HG03565 (cell line): Measurements from ENCODE around the gene CFAP46.

Experiments
- ATAC-seq: cut with Tn5 transposase; IDR thresholded peaks from one replicate; pipeline ENCODE4 v1.9.1; 2021; ENCODE audit warnings: mild to moderate bottlenecking, moderate library complexity; ENCODE audit not compliant: unreplicated experiment

CFAP46 gene

DNA sequence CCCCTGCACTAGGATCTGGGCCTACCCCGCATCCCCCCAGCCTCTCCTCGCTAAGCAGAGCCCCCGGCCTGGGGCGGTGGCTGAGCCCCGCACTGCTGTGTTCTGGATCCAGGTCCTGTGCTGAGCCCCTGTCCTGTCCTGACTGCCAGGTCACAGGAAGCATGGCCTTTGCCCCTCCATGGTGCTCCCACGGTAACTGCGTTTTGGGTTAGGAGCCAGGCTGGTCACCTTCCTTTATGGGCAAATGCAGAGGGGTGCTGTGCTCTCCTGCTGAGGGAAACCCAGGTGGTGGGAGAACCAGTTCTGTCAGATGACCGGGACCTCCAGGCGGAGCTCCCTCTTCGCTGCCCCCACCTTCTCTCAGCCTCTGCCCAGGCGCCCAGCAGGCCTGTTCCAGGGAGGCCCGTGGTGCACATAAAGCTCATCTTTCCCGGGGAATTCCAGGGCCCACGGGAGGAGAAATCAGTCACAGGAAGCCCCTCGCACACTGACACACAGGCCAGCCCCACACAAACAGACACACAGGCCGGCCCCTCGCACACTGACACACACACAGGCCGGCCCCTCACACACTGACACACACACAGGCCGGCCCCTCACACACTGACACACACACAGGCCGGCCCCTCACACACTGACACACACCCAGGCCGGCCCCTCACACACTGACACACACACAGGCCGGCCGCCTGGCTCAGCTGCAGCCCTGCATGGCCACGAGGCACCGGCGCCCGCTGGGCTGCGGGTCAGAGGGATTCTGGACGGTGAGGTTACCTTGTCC lies 75.6 kb downstream of the CFAP46 start:
- no peak for ATAC-seq

GRCh38 chr10:132865851-132866600 lies 76.3 kb downstream of the CFAP46 start:
- ATAC-seq = no peak

- no peak for ATAC-seq
These were observed 77.2 kb downstream of the CFAP46 start for GRCh38 chr10:132865171-132865631.

DNA sequence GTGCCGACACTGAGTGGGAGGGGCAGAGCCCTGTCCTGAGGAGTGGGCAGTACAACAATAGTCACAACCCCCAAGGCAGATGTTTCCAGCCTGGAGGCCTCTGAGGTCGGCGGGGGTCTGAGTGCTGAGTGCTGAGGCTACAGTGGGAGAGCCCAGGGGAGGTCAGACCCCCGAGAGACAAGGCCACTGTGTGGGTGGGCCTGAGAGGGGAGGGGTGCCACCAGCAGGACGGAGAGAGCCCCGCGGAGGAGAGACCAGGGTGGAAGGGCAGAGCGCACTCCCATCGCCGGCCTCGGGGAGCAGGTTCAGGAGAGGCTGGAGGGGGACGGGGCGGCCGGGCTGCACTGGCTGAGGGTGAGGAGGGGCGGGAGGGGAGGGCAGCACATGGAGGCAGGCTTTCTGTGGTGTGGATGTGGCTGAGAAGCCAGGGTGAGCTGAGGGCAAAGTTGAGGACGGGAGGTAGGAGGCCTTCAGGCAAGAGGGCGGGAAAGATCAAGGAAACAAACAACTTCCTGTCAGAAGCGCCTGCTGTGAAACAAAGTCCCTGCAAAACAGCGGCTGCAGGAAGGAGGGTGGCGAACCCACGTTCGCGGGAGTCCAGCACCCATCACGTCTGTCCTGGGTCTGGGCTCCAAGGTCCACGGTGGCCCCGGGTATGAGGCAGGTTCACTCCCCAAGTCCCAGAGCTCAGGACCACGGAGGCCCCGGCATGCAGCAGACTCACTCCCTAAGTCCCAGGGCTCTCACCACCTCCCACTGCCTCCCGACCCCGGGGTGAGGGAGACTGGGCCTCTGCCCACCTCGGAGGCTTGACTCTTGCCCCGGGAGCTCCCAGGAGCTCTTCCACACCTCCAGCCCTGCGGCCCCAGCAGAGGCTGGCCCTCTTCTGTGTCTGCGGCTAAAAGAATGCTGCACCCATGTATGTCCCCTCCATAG lies 79.6 kb downstream of the CFAP46 start:
- ATAC-seq = no peak

DNA sequence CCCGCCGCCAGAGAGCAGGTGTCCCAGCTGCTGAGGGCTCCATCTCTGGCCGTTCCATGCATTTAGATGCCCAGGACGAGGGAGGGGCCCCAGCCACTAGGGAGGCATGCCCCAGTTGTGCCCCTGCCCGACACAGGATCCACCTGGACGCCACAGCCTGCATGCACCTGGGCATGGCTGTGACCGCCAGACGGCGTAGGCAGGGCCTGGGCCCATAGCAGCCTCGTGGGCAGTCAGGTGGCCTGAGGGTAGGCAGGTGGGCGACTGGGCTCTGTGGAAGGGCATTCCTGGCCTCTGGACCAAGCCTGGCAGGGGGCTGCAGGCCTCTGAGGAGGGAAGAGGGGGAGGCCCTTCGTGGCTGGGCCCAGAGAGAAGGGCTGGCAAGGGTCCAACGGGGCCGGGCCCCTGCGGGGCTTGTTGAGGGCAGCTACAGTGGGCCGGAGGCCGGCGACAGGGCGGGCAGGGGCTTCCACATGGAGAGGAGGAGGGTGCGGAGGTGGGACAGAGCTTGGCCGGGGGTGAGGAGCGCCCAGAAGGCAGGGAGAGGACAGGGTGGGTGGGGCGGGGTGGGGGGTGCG lies 80.4 kb downstream of the CFAP46 start:
- ATAC-seq = no peak

- no peak for ATAC-seq
These were observed 81.2 kb downstream of the CFAP46 start for GRCh38 chr10:132861116-132861691.

GRCh38 chr10:132860532-132860931 lies 81.8 kb downstream of the CFAP46 start:
- no peak for ATAC-seq

DNA sequence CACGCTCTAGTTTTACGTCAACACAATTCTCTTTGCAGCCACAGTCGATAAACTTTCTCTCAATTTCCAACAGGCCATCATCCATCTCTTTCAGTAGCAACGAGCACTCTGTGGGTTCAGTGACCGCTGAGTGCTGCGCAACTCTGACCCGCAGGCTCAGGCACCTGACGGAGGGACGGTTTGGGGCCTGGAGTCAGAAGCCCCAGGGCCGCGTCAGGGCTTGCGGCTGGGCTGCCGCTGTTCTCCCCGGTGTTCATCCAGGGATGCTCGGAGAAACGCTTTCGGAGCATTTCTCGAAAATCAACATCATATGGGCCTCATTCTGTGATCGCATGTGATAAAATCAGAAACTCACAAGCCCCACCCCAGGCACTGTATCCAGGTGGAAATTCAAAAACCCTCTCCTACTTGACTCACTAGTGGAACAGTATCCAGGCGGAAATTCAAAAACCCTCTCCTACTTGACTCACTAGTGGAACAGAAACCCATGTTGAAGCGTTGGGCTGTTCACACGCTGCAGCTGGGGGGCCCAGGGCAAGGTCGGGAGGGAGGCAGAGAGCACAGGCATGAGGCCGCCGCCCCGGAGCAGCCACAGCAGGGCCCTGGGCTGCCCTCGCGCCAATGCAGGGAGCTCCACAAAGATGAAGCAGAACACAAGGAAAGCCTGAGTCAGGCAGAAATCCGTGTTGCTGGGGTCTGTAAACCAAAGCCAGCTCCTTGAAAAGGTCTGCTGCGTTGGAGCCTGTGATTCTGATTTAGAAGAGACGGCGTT lies 83.1 kb downstream of the CFAP46 start:
- ATAC-seq = no peak

DNA sequence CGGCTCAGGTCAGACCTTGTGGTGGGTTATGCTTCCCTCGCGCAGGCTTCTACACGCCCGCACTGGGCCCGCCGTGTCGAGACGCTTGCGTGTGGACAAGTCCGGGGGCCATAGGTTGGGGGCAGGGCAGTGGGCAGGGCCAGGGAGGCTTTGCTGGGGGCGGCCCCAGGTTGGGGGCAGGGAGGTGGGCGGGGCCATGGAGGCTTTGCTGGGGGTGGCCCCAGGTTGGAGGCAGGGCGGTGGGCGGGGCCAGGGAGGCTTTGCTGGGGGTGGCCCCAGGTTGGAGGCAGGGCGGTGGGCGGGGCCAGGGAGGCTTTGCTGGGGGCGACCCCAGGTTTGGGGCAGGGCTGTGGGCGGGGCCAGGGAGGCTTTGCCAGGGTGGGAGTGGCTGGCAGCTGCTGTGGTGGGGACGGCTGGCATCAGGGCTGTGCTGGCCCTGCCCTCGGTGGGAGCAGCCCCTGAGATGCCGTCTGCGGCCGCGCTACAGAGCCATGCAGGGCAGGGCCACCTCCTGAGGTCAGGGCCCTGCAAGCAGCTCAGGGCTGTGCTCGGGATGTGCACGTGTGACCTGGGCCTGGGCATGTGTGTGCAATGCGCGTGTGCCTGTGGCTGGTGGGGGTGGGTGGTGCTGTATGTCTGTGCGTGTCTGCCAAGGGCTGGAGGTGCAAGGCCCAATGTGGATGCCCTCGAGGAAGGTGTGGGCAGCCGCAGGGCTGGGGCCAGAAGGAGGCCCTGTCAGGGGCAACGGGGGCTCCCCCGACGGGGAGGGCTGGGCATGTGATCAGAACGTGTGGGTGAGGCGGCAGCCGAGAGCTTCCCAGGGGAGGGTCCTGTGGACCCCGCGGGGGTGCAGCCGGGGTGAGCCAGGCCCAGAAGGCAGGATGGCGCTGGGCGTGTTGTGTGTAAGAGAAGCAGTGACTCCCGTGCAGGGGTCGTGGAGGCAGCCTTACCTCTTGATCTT lies 84.0 kb downstream of the CFAP46 start:
- ATAC-seq = no peak

GRCh38 chr10:132856869-132857524 lies 85.4 kb downstream of the CFAP46 start:
- no peak for ATAC-seq

- no peak for ATAC-seq
These were observed 86.5 kb downstream of the CFAP46 start for GRCh38 chr10:132855889-132856288.

- no peak for ATAC-seq
These were observed 90.9 kb downstream of the CFAP46 start for GRCh38 chr10:132851451-132851850.

DNA sequence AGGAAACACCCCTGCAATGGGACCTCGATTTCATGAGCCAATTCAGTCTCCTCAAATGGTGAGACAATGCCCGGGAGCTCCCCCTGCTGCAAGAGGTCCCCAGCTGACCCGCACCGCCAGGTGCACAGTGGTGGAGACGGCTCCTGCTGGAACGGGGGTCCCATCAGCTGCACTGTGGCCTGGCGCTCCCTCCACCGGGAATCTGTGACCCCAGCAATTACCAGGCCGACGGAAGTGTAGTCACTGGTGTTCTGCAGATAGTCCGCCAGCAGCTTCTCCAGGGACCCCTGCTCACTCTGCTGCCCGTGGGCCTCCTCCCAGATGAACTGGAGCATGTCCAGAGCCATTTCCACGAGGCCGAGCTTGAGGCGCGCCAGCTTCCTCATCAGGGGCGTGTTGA lies 91.5 kb downstream of the CFAP46 start:
- ATAC-seq = no peak

DNA sequence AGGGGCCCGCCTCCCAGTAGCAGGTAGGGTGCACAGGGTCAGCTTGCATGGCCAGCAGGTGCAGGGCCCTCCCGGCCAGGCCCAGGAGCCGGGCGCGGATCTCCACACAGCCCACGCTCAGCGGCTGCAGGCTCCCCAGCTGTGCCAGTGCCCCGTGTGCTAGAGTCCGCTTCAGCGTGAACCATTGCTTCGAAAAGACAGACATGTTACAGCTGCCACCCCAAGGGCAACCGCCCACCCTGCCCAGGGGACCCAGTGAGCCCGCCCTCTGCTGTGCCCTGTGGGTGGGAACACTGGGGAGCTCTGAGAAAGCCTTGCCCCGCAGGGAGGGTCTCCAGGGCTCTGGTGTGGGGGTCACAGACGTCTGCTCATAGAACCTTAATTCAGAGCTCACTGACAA lies 92.1 kb downstream of the CFAP46 start:
- ATAC-seq = no peak

GRCh38 chr10:132849546-132850031 lies 92.8 kb downstream of the CFAP46 start:
- no peak for ATAC-seq

DNA sequence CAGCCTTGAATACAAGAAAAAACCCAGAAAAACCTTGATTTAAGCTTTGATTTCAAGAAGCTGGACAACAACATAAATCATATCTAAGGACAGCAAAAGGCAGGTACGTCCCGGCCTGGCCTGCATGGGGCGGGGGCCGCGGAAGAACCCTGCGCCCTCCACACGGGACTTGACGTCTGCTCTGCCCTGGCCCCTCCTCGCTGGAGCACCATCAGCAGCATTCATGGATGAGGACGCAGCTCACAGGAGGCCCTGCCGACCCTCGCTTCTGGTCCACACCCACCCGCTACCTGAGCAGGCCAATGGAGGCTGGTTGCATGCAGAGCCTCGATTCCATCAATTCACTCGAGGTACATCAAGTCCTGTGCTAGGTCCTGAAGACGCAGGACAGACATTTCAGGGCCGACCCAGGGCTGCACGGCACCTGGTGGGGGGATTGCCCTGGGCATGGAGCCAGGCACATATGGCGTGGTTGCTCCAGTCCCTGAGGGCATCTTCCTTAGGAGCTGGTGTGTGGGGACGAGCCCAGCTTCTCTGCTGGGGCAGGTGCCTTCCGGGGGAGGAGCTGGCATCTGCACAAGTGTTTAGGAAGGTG lies 93.3 kb downstream of the CFAP46 start:
- no peak for ATAC-seq

- ATAC-seq = no peak
These were observed 94.1 kb downstream of the CFAP46 start for GRCh38 chr10:132848291-132848701.
